GM12874 (cell line): ENCODE data around the gene MINDY3.

ENCODE experiments used
- CTCF ChIP-seq: IDR thresholded peaks from 2 replicates; pipeline ENCODE4 v1.5.1; 2011; ENCODE audit warnings: low read depth, mild to moderate bottlenecking, control low read depth, low read length, moderate library complexity; ENCODE audit not compliant: insufficient read depth

Gene MINDY3

GRCh38 chr10:15784662-15785300, 75.5 kb downstream of the MINDY3 start:
- TF ChIP-seq CTCF, result no peak

- no peak for TF ChIP-seq CTCF
These were observed 76.2 kb downstream of the MINDY3 start for GRCh38 chr10:15783941-15784636.

GRCh38 chr10:15782851-15783250, 77.5 kb downstream of the MINDY3 start:
- TF ChIP-seq CTCF, result no peak

GRCh38 chr10:15781381-15781960, 78.8 kb downstream of the MINDY3 start:
- no peak for TF ChIP-seq CTCF

- TF ChIP-seq CTCF, result no peak
These were observed 79.8 kb downstream of the MINDY3 start for GRCh38 chr10:15780353-15781135.

- TF ChIP-seq CTCF, result no peak
These were observed 84.8 kb downstream of the MINDY3 start for GRCh38 chr10:15775513-15775912.

- no peak for TF ChIP-seq CTCF
These were observed 95.3 kb downstream of the MINDY3 start for GRCh38 chr10:15764892-15765454.
